Measurements from ENCODE around the gene OTUB2. TPM values are rescaled to one million over a fixed set of nuclear protein-coding genes. Genes with fewer than 3 reads are reported as not detected.

Gene OTUB2
- total and polyA plus RNA-seq, 2 of the 8 experiments (the other 6 are each of a cell fraction or from before 2014, with no cell fraction given): 2.2 to 4.2 TPM

- Histone ChIP-seq H4K20me1 (replicated peaks in 1 of 2; ENCODE audit: control insufficient read depth in 1 of 2, insufficient read depth in 2 of 2, low read length in 2 of 2) (peaks cover 2 to 4% of the 10 kb centered on the region in 2 experiments), H2BK5ac (ENCODE audit: low read depth, low read length) (no peak overlapping the region), H3K27ac (ENCODE audit: low read depth, low read length) (no peak overlapping the region), H3K4me1 (replicated peaks in 1 of 4; ENCODE audit: control insufficient read depth in 3 of 4, insufficient read depth in 4 of 4, low read length in 3 of 4) (peaks cover 0 to 9% (median 0%) of the 10 kb centered on the region in 4 experiments; a peak in 2 of 7 replicates), H2BK12ac (ENCODE audit: low read depth, low read length) (no peak overlapping the region), H3K79me2 (ENCODE audit: control insufficient read depth in 1 of 2, insufficient read depth in 2 of 2, low read length in 2 of 2) (no peaks in the 10 kb centered on the region), H3K14ac (ENCODE audit: insufficient read length) (no peak overlapping the region), H3K56ac (replicated peaks; ENCODE audit: insufficient read length, low read depth, low read length) (no peak overlapping the region), H4K5ac (ENCODE audit: insufficient read length, low read depth, low read length) (no peak overlapping the region), H2AFZ (ENCODE audit: low read length) (no peak overlapping the region), H3K23ac (ENCODE audit: insufficient read length) (no peak overlapping the region), H4K91ac (replicated peaks; ENCODE audit: insufficient read length, low read length) (no peak overlapping the region), H3K4me3 (ENCODE audit: extremely low read depth in 1 of 4, insufficient read depth in 2 of 4, low read depth in 3 of 4, low read length in 4 of 4) (no peak overlapping the region), H2BK15ac (ENCODE audit: low read length) (no peak overlapping the region), H3K18ac (ENCODE audit: extremely low read depth, low read length) (no peak overlapping the region), H2AK5ac (ENCODE audit: low read depth, low read length) (no peak overlapping the region), H3K79me1 (ENCODE audit: low read depth, low read length) (no peaks in the 10 kb centered on the region; the same call in 1 of the 2 replicates), H4K8ac (ENCODE audit: extremely low read depth, insufficient read depth, low read length) (no peak overlapping the region), H3K9ac (replicated peaks in 1 of 4; ENCODE audit: extremely low read depth in 1 of 4, low read depth in 3 of 4, low read length in 3 of 4) (no peak overlapping the region), H3K4me2 (ENCODE audit: insufficient read depth in 1 of 2, low read depth in 2 of 2, low read length in 2 of 2) (peak overlapping the region in 1 of 2 experiments; percentile 27; a peak in 1 of 4 replicates), H3K4ac (replicated peaks; ENCODE audit: insufficient read length, low read depth, low read length) (no peak overlapping the region), H3K27me3 (replicated peaks in 1 of 4; ENCODE audit: control insufficient read depth in 3 of 4, extremely low read depth in 1 of 4, insufficient read depth in 3 of 4, low read length in 3 of 4) (no peaks in the 10 kb centered on the region; a peak in 1 of 7 replicates), H3K9me3 (ENCODE audit: insufficient read depth in 2 of 2, low read depth in 1 of 2, low read length in 1 of 2) (no peaks in the 10 kb centered on the region), H2BK120ac (replicated peaks; ENCODE audit: low read depth, low read length) (no peak overlapping the region), H3K36me3 (ENCODE audit: control insufficient read depth in 2 of 4, insufficient read depth in 4 of 4, low read length in 3 of 4) (peaks cover 0 to 4% (median 0%) of the 10 kb centered on the region in 4 experiments; a peak in 2 of 8 replicates), H3K23me2 (ENCODE audit: low read depth, low read length) (no peaks in the 10 kb centered on the region), H2BK20ac (ENCODE audit: low read length) (no peak overlapping the region)
- TF ChIP-seq SRF (IDR thresholded peaks at IDR 0.05; ENCODE audit: low read depth, low read length) (no peak), YY1 (IDR thresholded peaks at IDR 0.05; ENCODE audit: low read depth, low read length) (no peak)
- DNase-seq (ENCODE audit: low read depth in 1 of 2, low spot score in 2 of 2) (no peak), FAIRE-seq (no peak)
- ChIA-PET POLR2A (ENCODE audit: partially characterized antibody) (interaction anchor here (1.8 kb wide), 1 partner anchor 17 kb away, joined by 6 read pairs; no protein-coding TSS in a partner anchor), CTCF (ENCODE audit: partially characterized antibody) (interaction anchor here (0.6 to 7.2 kb wide), 13 partner anchors 11 to 289 kb away, joined by 3 to 105 read pairs (median 7); partner anchors contain the start of gene SERPINA6)
- WGBS, 2 experiments (ENCODE audit: extremely low coverage in 1 of 2, insufficient coverage in 1 of 2, insufficient read length in 1 of 2, insufficient replicate concordance in 2 of 2, low coverage in 1 of 2, low lambda C conversion rate in 2 of 2, missing lambda C conversion rate in 1 of 2): 90% methylated on average over 3 of the region's 3 CpGs; no CpG with 5 or more reads in 1 of the 2 experiments
Observed at GRCh38 chr14:94034886-94035285, 8.7 kb downstream of the OTUB2 start.

All from H1 (cell line).